ENCODE results near the gene GLT1D1. TPM values are rescaled to one million over a fixed set of nuclear protein-coding genes. Genes with fewer than 3 reads are reported as not detected.
A peak's percentile ranks its signal among the peaks of the same experiment; 100 is the strongest.

Gene GLT1D1
- total RNA-seq, 6 experiments from 2014 or later = not detected

- H3K9me3 Mint-ChIP-seq = no peaks in the 10 kb centered on the region
- peak overlapping the region; percentile 26; the same call in 1 of the 2 replicates for H3K4me3 Mint-ChIP-seq
- TF ChIP-seq, protein P1, sequence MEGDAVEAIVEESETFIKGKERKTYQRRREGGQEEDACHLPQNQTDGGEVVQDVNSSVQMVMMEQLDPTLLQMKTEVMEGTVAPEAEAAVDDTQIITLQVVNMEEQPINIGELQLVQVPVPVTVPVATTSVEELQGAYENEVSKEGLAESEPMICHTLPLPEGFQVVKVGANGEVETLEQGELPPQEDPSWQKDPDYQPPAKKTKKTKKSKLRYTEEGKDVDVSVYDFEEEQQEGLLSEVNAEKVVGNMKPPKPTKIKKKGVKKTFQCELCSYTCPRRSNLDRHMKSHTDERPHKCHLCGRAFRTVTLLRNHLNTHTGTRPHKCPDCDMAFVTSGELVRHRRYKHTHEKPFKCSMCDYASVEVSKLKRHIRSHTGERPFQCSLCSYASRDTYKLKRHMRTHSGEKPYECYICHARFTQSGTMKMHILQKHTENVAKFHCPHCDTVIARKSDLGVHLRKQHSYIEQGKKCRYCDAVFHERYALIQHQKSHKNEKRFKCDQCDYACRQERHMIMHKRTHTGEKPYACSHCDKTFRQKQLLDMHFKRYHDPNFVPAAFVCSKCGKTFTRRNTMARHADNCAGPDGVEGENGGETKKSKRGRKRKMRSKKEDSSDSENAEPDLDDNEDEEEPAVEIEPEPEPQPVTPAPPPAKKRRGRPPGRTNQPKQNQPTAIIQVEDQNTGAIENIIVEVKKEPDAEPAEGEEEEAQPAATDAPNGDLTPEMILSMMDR (IDR thresholded peaks at IDR 0.05) = no peak
- DNase-seq = peak; percentile 46
- H3K27ac Mint-ChIP-seq = peak overlapping the region; percentile 67
- peaks cover 2% of the 10 kb centered on the region; the same call in 1 of the 2 replicates for H3K27me3 Mint-ChIP-seq (ENCODE audit: insufficient read depth)
- H3K36me3 Mint-ChIP-seq (ENCODE audit: low read depth) = peaks cover 25% of the 10 kb centered on the region
- H3K4me1 Mint-ChIP-seq (ENCODE audit: low read depth) = peaks cover 72% of the 10 kb centered on the region
Measured at GRCh38 chr12:128818065-128819022, 34.9 kb upstream of the GLT1D1 start.

GRCh38 chr12:128819293-128820144 is 33.8 kb upstream of the GLT1D1 start:
- H3K4me3 Mint-ChIP-seq = no peak overlapping the region
- no peaks in the 10 kb centered on the region for H3K9me3 Mint-ChIP-seq
- H3K36me3 Mint-ChIP-seq (ENCODE audit: low read depth) = peaks cover 14% of the 10 kb centered on the region
- no peak for DNase-seq
- peaks cover 2% of the 10 kb centered on the region; the same call in 1 of the 2 replicates for H3K27me3 Mint-ChIP-seq (ENCODE audit: insufficient read depth)
- H3K4me1 Mint-ChIP-seq (ENCODE audit: low read depth) = peaks cover 61% of the 10 kb centered on the region
- TF ChIP-seq, protein P1 (IDR thresholded peaks at IDR 0.05) = no peak
- 0 out of 2 replicates have a peak overlapping the region, but pooled peaks have one; percentile 29 for H3K27ac Mint-ChIP-seq

GRCh38 chr12:128820253-128820652 is 33.0 kb upstream of the GLT1D1 start:
- H3K27me3 Mint-ChIP-seq (ENCODE audit: insufficient read depth) = peaks cover 2% of the 10 kb centered on the region; the same call in 1 of the 2 replicates
- no peak overlapping the region for H3K4me3 Mint-ChIP-seq
- no peak for DNase-seq
- TF ChIP-seq, protein P1 (IDR thresholded peaks at IDR 0.05) = no peak
- no peaks in the 10 kb centered on the region for H3K9me3 Mint-ChIP-seq
- H3K4me1 Mint-ChIP-seq (ENCODE audit: low read depth) = peaks cover 58% of the 10 kb centered on the region
- H3K27ac Mint-ChIP-seq = no peak overlapping the region
- H3K36me3 Mint-ChIP-seq (ENCODE audit: low read depth) = peaks cover 10% of the 10 kb centered on the region

GRCh38 chr12:128820723-128821432 is 32.4 kb upstream of the GLT1D1 start:
- TF ChIP-seq, protein P1 (IDR thresholded peaks at IDR 0.05) = no peak
- no peaks in the 10 kb centered on the region for H3K9me3 Mint-ChIP-seq
- peaks cover 54% of the 10 kb centered on the region for H3K4me1 Mint-ChIP-seq (ENCODE audit: low read depth)
- no peak overlapping the region; the same call in 1 of the 2 replicates for H3K27ac Mint-ChIP-seq
- no peak for DNase-seq
- peaks cover 4% of the 10 kb centered on the region; the same call in 1 of the 2 replicates for H3K27me3 Mint-ChIP-seq (ENCODE audit: insufficient read depth)
- no peak overlapping the region for H3K4me3 Mint-ChIP-seq
- H3K36me3 Mint-ChIP-seq (ENCODE audit: low read depth) = peaks cover 10% of the 10 kb centered on the region

All from HFFc6 (cell line).